GM12873 (cell line): ENCODE measurements around the gene RAB11FIP4.

Experiments
- TF ChIP-seq, protein P1 (sequence below): IDR thresholded peaks from 2 replicates; pipeline ENCODE4 v1.5.1; 2012; ENCODE audit warnings: low read depth, mild to moderate bottlenecking, moderate library complexity, low read length, control low read depth; ENCODE audit not compliant: insufficient read depth; ENCODE audit errors: missing control alignments

The RAB11FIP4 gene

DNA sequence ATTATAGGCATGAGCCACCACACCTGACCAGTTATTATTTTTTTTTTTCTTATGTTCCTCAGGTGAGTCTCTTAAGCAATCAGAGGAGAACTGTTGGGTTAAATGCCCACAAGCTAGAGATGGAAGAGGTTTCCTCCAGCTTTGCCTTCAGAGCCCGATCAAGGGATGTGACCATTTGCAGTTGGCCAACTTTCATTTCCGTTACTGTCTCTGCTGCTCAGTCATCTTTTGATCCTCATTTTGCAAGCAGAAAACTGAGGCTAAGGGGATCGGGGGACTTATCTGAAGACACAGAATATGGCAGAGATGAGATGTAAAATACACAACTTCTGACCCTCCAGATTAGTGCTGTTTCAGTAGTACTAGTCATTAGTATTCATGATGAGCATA lies 188.8 kb downstream of the RAB11FIP4 start:
- TF ChIP-seq, protein P1, sequence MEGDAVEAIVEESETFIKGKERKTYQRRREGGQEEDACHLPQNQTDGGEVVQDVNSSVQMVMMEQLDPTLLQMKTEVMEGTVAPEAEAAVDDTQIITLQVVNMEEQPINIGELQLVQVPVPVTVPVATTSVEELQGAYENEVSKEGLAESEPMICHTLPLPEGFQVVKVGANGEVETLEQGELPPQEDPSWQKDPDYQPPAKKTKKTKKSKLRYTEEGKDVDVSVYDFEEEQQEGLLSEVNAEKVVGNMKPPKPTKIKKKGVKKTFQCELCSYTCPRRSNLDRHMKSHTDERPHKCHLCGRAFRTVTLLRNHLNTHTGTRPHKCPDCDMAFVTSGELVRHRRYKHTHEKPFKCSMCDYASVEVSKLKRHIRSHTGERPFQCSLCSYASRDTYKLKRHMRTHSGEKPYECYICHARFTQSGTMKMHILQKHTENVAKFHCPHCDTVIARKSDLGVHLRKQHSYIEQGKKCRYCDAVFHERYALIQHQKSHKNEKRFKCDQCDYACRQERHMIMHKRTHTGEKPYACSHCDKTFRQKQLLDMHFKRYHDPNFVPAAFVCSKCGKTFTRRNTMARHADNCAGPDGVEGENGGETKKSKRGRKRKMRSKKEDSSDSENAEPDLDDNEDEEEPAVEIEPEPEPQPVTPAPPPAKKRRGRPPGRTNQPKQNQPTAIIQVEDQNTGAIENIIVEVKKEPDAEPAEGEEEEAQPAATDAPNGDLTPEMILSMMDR, result no peak

GRCh38 chr17:31580706-31581490 lies 189.4 kb downstream of the RAB11FIP4 start:
- TF ChIP-seq, protein P1, result no peak

DNA sequence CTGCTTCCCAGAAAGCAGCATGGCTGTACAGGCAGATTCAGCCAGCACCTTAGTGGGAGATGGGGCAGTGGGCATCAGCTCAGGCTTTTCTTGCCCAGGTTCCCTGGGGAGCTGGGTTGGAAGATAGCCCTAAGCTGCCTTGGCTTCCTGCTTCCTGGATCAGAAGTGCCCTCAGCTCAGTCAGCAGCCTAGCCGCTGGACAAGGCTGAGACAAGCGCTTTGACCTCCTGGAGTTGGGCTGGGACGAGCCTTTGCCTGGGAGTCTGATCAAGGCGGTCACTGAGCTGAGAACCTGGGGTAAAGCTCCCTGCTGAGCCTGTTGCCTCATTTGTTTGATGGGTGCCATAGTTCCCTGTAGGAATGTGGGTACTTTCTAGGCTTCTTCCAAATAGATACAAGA lies 190.0 kb downstream of the RAB11FIP4 start:
- TF ChIP-seq, protein P1, result no peak

DNA sequence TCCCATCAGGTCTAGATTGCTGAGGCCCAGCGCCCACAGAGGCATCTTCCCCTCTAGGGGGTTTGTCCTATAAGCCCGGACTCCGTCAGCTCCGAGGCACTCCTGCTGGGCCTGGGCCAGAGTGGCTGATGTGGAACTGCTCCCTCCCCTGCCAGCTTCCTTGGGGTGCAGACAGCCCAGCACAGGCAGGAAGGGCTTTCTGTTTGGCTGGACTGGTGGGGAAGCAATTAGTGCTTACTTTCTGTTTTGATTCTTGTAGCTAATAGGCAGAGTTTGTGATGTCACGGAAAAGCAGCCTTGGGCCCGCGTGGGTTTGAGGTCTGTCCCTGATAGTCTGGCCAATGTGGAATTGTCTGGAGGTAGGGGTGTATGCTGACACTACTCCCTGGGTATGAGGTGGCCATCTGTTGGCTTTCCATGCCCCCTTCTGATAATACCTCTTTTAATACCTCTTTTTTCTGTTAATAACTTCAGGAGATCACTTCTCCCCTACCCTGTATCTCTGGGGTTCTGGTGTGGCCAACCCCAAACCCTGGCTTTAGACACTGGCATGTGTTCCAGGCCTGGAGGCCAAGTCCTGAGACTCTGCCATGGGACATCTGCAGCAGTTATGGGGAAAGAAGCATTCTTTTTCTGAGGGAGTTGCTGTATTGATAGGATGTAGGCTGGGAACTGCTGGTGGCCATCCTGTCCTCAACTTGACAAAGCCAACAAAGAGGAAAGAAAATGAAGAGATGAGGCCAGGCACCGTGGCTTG lies 190.9 kb downstream of the RAB11FIP4 start:
- TF ChIP-seq, protein P1, result no peak

DNA sequence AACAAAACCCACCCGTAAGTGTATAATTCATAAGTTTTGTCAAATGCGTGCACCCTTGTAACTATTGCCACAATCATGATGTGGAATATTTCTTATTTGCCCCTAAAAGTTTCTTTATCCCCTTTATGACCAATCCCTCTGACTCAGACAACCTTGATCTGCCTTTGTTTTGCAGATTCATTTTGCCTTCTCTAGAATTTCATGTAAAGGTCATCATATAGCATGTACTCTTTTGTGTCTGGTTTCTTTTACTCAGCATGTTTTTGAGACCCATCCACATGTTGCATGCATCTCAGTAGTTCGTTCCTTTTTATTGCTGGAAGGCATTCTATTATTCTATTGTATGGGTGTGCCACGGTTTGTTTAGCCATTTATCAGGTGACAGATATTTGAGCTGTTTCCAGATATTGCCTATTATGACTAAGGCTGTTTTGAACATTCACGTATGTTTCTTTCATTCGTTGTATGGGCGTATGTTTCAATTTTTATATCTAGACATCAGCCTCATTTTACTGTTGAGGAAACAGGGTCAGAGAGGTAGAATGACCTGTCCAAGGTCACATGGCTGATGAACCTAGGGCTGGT lies 192.4 kb downstream of the RAB11FIP4 start:
- TF ChIP-seq, protein P1, result no peak

DNA sequence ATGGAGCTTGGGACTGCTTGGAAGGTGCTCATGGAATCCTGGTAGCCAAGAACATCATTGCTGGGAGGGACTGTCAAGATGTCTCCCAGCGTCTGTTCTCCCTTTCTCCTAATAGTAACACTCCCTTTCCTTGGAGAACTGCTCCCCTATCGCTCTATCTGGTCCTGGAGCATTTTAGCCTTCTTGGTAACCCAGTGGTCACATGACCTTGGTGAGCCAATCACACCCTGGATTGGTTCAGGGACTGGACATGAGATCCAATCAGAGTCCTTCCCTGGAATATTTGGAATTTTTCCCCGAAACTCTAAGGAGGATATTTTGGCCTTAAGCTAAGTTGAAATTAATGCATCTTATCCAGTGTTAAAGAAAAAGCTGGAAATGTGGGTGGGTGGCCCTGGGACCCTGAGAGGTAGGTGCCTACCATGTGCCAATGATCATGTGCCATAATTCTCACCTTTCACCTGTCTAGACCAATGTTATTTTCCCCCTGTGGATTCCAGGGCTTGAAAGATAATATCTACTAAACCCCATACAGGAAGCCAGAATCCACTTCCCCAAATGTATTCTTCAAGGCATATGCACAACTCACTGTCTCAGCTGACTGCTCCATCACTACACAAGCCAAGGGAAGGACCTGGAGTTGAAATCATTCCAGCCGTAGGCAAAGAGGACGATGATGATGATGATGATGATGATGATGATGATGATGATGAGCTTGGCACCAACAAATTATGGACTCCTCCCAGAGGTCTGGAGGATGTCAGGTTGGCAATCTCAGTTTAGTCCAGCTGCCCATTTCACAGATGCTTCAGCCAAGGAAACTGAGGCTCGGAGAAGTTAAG lies 193.2 kb downstream of the RAB11FIP4 start:
- TF ChIP-seq, protein P1, result no peak

- TF ChIP-seq, protein P1, result no peak
These were observed 193.8 kb downstream of the RAB11FIP4 start for GRCh38 chr17:31585280-31585630.
